Breast epithelium (tissue), 4 donors: ENCODE data around the gene NFIX. TPM values are rescaled to one million over a fixed set of nuclear protein-coding genes. Genes with fewer than 3 reads are reported as not detected.

Source experiments
- DNase-seq, 2 donors: peaks; one replicate each; pipeline ENCODE4 v3.0.0-alpha.2; 2019; ENCODE audit warnings: low spot score in 2 of 2
- H3K27ac ChIP-seq, 2 donors: fragments of 200-600 bp; sonication (generic) in 1 of 2; one replicate each; pipeline ENCODE4 v1.5.1; 2016 to 2019; ENCODE audit warnings: mild to moderate bottlenecking in 1 of 2
- H3K27me3 ChIP-seq, 2 donors: fragments of 200-600 bp; sonication (generic) in 1 of 2; one replicate each; pipeline versions ENCODE4 v1.5.1 to v1.6.0; 2017 to 2019; ENCODE audit warnings: control low read depth in 1 of 2, mild to moderate bottlenecking in 1 of 2
- H3K36me3 ChIP-seq: fragments of 200-600 bp; one replicate; pipeline ENCODE4 v1.5.1; 2019
- H3K4me1 ChIP-seq, 2 donors: fragments of 200-600 bp; sonication (generic); one replicate each; pipeline ENCODE4 v1.5.1; 2016 to 2019; ENCODE audit warnings: control low read depth in 1 of 2
- H3K4me3 ChIP-seq, 3 donors: fragments of 200-600 bp; sonication (generic); 1 replicate in 2 of 3; 2 replicates in 1 of 3; pipeline ENCODE4 v1.5.1; 2016 to 2019; ENCODE audit warnings: mild to moderate bottlenecking in 3 of 3, moderate library complexity in 2 of 3
- H3K9me3 ChIP-seq, 2 donors: fragments of 200-600 bp; sonication (generic) in 1 of 2; one replicate each; pipeline ENCODE4 v1.5.1; 2016 to 2019; ENCODE audit warnings: control low read depth in 1 of 2
- POLR2A ChIP-seq: fragments of 450-650 bp; IDR thresholded peaks from one replicate; pipeline ENCODE4 v1.6.1; 2016; ENCODE audit warnings: antibody characterized with exemption, mild to moderate bottlenecking, moderate library complexity
- POLR2AphosphoS5 ChIP-seq, 3 donors: sonication (generic); formaldehyde crosslinking; IDR thresholded peaks; one replicate each; pipeline ENCODE4 v1.6.1; 2017; ENCODE audit warnings: antibody characterized with exemption in 3 of 3
- intact Hi-C: fragments of 100-400 bp; cut with DNase I; formaldehyde crosslinking; loops from one replicate; pipeline ENCODE4 v1.15.1; 2023; ENCODE audit warnings: low total_unique reads
- total RNA-seq, 3 donors: library from RNA; depleted of rRNA; stranded (reverse); fragments of >200 nt; gene quantifications; one replicate each; pipeline ENCODE4 v1.1.0, GENCODE V29; 2016
- TF ChIP-seq, protein P1 (sequence below), 3 donors: fragments of 450-650 bp; IDR thresholded peaks; one replicate each; pipeline ENCODE4 v1.5.1; 2016 to 2017; ENCODE audit warnings: antibody characterized with exemption in 3 of 3, mild to moderate bottlenecking in 3 of 3, moderate library complexity in 3 of 3

The NFIX gene
- total RNA-seq, 3 donors from 2014 or later = 43.6 to 53.9 (median 52.8) TPM

GRCh38 chr19:13024126-13024950, 29.1 kb downstream of the NFIX start:
- intact Hi-C loops = no loop called here
- DNase-seq = no peak
- Histone ChIP-seq H3K36me3 (no peaks in the 10 kb centered on the region), H3K27me3 (no peaks in the 10 kb centered on the region), H3K4me1 (peaks cover 18 to 24% of the 10 kb centered on the region in 2 donors), H3K9me3 (no peaks in the 10 kb centered on the region), H3K4me3 (peak overlapping the region; percentile 41 to 75 (median 53)), H3K27ac (peak overlapping the region; percentile 93 to 95)
- TF ChIP-seq POLR2A (no peak), POLR2AphosphoS5 (IDR thresholded peaks at IDR 0.05) (no peak)
- TF ChIP-seq, protein P1, sequence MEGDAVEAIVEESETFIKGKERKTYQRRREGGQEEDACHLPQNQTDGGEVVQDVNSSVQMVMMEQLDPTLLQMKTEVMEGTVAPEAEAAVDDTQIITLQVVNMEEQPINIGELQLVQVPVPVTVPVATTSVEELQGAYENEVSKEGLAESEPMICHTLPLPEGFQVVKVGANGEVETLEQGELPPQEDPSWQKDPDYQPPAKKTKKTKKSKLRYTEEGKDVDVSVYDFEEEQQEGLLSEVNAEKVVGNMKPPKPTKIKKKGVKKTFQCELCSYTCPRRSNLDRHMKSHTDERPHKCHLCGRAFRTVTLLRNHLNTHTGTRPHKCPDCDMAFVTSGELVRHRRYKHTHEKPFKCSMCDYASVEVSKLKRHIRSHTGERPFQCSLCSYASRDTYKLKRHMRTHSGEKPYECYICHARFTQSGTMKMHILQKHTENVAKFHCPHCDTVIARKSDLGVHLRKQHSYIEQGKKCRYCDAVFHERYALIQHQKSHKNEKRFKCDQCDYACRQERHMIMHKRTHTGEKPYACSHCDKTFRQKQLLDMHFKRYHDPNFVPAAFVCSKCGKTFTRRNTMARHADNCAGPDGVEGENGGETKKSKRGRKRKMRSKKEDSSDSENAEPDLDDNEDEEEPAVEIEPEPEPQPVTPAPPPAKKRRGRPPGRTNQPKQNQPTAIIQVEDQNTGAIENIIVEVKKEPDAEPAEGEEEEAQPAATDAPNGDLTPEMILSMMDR (IDR thresholded peaks at IDR 0.05) = no peak

GRCh38 chr19:13024951-13025697, 29.8 kb downstream of the NFIX start:
- H3K27ac ChIP-seq = peak overlapping the region; percentile 93 to 95
- no peak for TF ChIP-seq POLR2A
- TF ChIP-seq, protein P1 (IDR thresholded peaks at IDR 0.05) = no peak
- TF ChIP-seq POLR2AphosphoS5 (IDR thresholded peaks at IDR 0.05) = no peak

DNA sequence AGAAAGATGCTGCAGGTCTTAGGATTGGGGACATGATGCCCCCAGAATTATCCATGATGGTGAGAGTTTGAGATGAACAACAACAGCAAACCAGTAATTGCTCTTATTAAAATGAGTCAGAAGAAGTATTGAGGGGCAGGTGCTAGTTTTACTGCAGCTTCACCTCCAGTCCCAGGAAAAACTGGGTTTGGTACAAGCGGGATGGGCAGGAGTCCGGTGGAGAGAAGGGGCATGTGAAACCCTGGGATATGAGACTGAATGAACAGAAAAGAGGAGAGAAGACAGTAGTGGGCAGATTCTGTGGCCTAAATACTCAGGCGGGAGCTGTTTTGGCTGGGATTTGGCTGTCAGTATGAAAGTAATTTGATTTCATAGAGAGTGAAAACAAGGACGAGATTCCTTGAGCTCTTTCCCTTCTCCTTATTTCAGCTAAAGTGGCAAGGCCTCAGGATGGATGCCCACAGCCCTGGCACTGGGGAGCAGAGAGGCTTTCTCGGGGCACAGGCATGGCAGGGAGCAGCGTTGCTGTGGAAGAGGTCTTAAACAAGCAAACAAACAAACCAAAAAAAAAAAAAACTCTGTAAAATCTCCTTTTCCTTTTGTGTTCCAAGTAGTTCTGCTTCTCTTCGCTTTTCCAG, 30.7 kb downstream of the NFIX start:
- H3K4me3 ChIP-seq = peak overlapping the region; percentile 41 to 75 (median 53)
- no peak for DNase-seq
- TF ChIP-seq, protein P1 (IDR thresholded peaks at IDR 0.05) = no peak
- TF ChIP-seq POLR2A (no peak), POLR2AphosphoS5 (IDR thresholded peaks at IDR 0.05) (no peak)
- intact Hi-C loops = no loop called here
- peaks cover 14 to 18% of the 10 kb centered on the region in 2 donors for H3K4me1 ChIP-seq
- H3K27me3 ChIP-seq = no peaks in the 10 kb centered on the region
- no peaks in the 10 kb centered on the region for H3K36me3 ChIP-seq
- H3K27ac ChIP-seq = peak overlapping the region; percentile 93 to 95
- H3K9me3 ChIP-seq = no peaks in the 10 kb centered on the region

More at GRCh38 chr19:13024951-13025697, 29.8 kb downstream of the NFIX start:
- Histone ChIP-seq H3K4me3 (peak overlapping the region; percentile 41 to 75 (median 53)), H3K36me3 (no peaks in the 10 kb centered on the region), H3K27me3 (no peaks in the 10 kb centered on the region), H3K4me1 (peaks cover 10 to 24% of the 10 kb centered on the region in 2 donors), H3K9me3 (no peaks in the 10 kb centered on the region)
- intact Hi-C loops = no loop called here
- no peak for DNase-seq

- Histone ChIP-seq H3K36me3 (no peaks in the 10 kb centered on the region), H3K9me3 (no peaks in the 10 kb centered on the region), H3K27me3 (no peaks in the 10 kb centered on the region), H3K27ac (peak overlapping the region; percentile 93 to 95), H3K4me3 (peak overlapping the region; percentile 25 to 75 (median 53)), H3K4me1 (peaks cover 14 to 22% of the 10 kb centered on the region in 2 donors)
- DNase-seq = no peak
- TF ChIP-seq POLR2AphosphoS5 (IDR thresholded peaks at IDR 0.05) (no peak), POLR2A (no peak)
- TF ChIP-seq, protein P1 (IDR thresholded peaks at IDR 0.05) = no peak
- intact Hi-C loops = no loop called here
Observed at GRCh38 chr19:13026462-13027370, 31.4 kb downstream of the NFIX start.
